ENCODE data around the gene INPP5A.

- TF ChIP-seq CTCF (IDR thresholded peaks at IDR 0.05) (no peak), POLR2A (IDR thresholded peaks at IDR 0.05) (no peak)
Measured at GRCh38 chr10:132783165-132783939, 245.8 kb downstream of the INPP5A start.
